ENCODE data around the gene KAT2B.

Gene KAT2B

GRCh38 chr3:20078194-20078714, 38.0 kb downstream of the KAT2B start:
- H3K4me3 ChIP-seq (ENCODE audit: low read depth, low read length) = no peak overlapping the region
- no peak for DNase-seq (ENCODE audit: low read depth)
- TF ChIP-seq CTCF (IDR thresholded peaks at IDR 0.05; ENCODE audit: insufficient read depth, low read depth, low read length, missing control alignments) = no peak

DNA sequence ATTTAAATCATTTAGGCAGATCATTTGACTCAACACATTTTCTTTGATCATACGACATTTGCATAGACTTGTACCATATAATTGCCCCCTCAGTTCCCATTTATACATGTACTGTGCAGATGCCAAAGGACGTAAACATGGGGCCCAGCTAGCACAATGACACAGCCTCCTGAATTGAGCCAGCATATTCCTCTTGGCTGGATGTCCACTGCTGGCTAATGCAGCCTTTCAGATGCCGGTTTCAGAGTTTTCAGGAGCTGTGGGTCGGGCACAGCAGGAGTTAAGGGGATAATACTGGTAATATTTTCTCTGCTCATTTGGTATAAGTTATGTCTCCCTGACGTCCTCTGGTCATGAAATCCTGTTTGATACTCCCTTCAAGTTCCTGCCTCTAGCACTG, 39.4 kb downstream of the KAT2B start:
- no peak overlapping the region for H3K4me3 ChIP-seq (ENCODE audit: low read depth, low read length)
- TF ChIP-seq CTCF (IDR thresholded peaks at IDR 0.05; ENCODE audit: insufficient read depth, low read depth, low read length, missing control alignments) = no peak
- no peak for DNase-seq (ENCODE audit: low read depth)

GRCh38 chr3:20080956-20081554, 40.8 kb downstream of the KAT2B start:
- TF ChIP-seq CTCF (IDR thresholded peaks at IDR 0.05; ENCODE audit: insufficient read depth, low read depth, low read length, missing control alignments) = no peak

DNA sequence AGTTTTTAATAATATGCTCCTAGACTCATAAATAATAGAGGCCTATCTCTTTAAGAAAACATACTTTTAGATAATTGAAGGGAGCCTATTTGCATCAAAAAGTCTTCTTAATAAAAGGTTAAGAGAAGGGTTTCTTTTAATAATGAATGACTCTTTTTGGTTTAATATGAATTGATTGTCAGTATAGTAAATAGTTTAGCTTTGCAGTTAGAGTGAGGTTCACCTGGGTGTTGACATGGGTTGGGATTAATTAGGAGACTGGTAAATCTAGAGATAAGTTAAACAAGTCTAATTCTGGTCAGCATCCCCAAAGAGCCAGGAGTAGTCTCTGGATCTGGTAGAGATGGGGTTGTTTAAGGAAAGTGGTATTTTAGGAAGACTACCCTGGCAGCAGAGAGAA, 43.0 kb downstream of the KAT2B start:
- no peak for DNase-seq (ENCODE audit: low read depth)
- no peak overlapping the region for H3K4me3 ChIP-seq (ENCODE audit: low read depth, low read length)
- TF ChIP-seq CTCF (IDR thresholded peaks at IDR 0.05; ENCODE audit: insufficient read depth, low read depth, low read length, missing control alignments) = no peak

More at GRCh38 chr3:20080956-20081554, 40.8 kb downstream of the KAT2B start:
- no peak overlapping the region for H3K4me3 ChIP-seq (ENCODE audit: low read depth, low read length)
- DNase-seq (ENCODE audit: low read depth) = peak; percentile 18

DNA sequence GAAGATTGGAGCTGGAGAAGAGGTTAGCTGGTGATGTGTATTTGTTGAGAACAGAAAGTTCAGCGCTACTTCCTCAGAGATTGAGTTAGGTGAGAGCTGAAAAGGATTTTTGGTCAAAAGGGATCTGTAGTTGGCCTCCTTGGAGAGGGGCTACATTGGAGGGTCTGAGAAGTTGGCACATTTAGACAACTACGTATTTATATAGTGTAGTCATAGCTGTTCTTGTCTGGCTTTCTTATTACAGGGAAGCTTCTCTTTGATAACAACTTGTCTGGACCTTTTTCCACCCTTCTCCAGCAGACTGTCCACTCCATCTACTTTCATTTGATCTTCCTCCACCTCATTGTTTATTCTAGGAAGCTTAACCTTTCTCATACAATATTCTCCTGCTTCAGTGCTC, 43.7 kb downstream of the KAT2B start:
- no peak for DNase-seq (ENCODE audit: low read depth)
- H3K4me3 ChIP-seq (ENCODE audit: low read depth, low read length) = no peak overlapping the region
- no peak for TF ChIP-seq CTCF (IDR thresholded peaks at IDR 0.05; ENCODE audit: insufficient read depth, low read depth, low read length, missing control alignments)

DNA sequence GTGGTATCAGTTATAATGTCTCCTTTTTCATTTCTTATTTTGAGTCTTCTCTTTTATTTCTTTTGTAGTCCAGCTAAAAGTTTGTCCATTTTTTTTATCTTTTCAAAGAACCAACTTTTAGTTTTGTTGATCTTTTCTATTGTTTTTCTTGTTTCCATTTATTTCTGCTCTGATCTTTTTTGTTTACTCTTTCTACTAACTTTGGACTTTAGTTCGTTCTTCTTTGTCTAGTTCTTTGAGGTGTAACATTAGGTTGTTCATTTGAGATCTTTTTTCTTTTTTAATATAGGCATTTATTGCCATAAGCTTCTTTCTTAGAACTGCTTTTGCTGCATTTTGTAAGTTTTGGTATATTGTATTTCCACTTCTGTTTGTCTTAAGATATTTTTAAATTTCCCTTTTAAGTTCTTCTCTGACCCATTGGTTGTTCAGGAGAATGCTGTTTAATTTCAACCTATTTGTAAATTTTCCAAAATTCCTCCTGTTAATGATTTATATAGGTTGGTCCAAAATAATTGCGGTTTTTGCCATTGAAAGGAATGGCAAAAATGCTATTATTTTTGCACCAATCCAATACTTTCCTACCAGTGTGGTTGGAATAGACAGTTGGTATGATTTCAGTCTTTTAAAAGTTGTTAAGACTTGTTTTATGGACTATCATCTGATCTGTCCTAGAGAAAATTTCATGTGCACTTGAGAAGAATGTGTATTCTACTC, 51.2 kb downstream of the KAT2B start:
- TF ChIP-seq CTCF (IDR thresholded peaks at IDR 0.05; ENCODE audit: insufficient read depth, low read depth, low read length, missing control alignments) = no peak
- DNase-seq (ENCODE audit: low read depth) = no peak
- H3K4me3 ChIP-seq (ENCODE audit: low read depth, low read length) = no peak overlapping the region
